Frontal cortex (tissue), 4 donors: ENCODE results near the gene SLC51A. TPM values are rescaled to one million over a fixed set of nuclear protein-coding genes. Genes with fewer than 3 reads are reported as not detected.
"Not testable (repeated sequence)": the region's sequence is repeated elsewhere in the genome, so short reads cannot be mapped to it uniquely, and the experiment has no call there.

ENCODE experiments used
- DNase-seq, 2 donors: peaks; one replicate each; pipeline ENCODE4 v3.0.0; 2012; ENCODE audit warnings: low spot score in 2 of 2
- FAIRE-seq: peaks from 2 replicates; lab custom pipeline; 2012; peaks lifted over from hg19 to GRCh38; lab: Jason Lieb, UNC
- total RNA-seq: library from RNA; depleted of rRNA; stranded (reverse); fragments of >200 nt; gene quantifications from one replicate; pipeline ENCODE4 v1.2.3, GENCODE V29; 2014
- donor health status: control.
- donor health status: control.
- donor health status: control.

SLC51A gene
- total RNA-seq, 1 donor from 2014 or later, result not detected

DNA sequence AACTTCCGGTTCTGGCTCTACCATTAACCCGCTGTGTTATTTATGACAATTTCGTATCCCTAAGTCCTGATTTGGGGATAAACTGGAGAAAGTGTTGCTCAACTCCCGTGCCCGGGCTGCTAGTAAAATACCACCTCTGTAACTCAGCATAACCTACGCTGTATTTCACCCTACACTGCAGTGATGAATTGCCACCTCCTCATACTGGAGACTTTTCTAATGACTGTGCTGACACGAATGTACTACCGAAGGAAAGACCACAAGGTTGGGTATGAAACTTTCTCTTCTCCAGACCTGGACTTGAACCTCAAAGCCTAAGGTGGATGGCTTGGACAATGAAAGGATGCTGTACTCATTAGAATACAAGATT is 16.5 kb downstream of the SLC51A start:
- FAIRE-seq (no peak), DNase-seq (no peak)

DNA sequence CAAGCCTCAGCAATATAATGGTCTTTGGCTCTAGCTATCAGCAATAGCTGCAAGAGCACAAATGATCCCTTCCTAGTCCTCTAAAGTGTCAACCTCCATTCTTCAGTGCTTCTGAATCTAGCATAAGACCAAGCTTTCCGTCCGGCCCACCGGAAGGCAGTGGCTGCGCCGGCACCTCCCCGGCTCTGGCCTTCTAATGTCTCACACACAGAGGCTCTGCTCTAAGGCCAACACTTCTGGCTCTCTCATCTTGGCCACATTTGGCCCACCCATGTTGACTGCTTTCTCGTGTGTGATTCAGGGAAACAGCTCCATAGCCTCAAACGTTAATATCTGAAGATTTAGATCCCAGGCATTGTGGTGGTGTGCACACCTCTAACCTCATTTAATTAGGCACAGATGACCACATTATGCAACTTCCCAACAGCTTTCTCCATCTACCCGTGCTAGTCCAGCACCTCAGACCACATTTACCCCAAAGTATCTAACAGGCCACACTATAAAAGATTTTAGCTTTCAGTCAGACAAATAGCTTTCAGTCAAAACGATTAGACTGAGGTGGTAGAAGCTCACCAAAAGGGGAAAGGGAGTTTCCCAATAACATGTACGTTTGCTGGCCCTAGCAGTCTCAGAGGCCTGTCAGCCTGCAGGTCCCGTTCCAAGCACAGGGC is 19.3 kb downstream of the SLC51A start:
- no peak for DNase-seq
- FAIRE-seq, result no peak

DNA sequence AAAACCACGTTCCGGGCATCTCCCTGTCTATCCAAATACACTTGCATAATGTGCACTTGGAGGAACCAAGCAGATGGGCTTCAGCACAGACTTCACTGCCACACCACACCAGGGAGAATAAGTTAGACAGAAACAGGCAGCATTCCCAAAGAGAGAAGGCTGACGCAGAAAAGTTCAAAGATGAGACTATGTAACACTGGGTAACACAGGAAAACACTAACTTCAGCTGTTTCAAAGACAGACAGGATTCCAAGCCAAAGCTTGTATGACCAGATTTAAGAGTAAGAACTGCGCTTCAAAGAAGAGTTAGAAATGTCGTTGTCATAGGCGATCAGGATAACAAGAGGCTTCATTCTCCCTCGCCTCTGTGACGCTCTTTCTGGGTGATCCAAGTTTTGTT is 19.9 kb downstream of the SLC51A start:
- DNase-seq (no peak), FAIRE-seq (no peak)

DNA sequence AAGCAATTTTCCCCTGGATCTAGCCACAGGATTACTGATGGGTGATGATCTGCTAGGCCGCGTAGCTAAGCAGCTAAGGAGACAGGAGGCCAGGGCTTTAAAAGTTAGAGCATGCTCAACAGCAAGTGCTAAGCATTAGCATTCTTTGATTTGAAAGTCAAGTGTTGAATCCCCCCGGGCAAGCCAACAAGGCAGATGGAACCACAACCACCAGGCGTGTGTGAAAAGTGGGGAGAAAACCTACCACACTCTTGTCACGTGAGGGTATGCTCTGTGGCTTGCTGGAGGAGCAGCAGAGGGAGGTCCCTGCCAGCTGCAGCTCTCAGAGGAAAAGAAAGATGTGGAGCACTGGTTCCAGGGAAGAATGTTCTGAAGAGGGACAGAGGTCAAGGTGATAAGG is 20.9 kb downstream of the SLC51A start:
- no peak for FAIRE-seq
- no peak for DNase-seq

DNA sequence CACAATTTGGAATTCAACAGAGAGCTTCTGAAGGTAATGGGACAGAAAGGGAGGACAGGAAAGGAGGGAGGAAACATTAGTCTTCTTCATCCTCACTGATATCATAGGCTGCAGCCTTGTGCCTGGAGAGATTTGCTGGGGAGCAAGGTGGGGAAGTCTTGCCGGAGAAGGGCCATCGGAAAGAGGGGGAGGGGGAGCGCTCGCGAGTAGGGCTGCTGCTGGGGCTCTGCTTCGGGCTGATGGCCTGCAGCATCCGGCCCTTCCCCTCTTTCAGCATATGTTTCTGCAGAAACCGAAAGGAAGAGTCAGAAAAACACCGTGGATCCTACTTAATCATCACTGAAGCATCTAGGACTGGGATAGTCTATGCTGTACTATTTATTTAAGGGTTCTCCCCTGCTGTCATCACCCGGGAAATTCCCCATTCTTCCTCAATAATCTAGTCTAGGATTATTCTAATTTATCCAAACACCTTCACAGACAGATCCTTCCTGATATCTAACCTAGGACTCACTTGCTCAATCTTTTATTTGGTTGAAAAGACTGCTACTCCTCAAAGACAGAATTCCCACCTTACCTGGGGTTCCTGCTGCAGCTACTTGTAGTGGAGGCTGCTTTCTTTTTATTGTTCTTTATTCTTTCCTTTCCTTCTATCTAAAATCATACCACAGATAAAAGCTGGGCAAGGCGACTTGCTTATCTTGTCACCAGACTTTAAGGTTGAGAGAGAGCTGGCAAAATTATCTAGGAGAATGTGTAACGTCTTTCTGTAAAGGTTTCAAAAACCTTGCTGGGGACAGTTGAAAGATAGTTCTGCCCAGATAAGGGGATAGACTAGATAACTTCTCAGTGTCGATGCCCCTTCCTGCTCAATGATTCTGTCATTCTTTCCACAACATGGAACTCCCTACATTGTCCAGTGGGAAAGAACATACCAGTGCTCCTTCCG is 22.6 kb downstream of the SLC51A start:
- DNase-seq (no peak), FAIRE-seq (no peak)

DNA sequence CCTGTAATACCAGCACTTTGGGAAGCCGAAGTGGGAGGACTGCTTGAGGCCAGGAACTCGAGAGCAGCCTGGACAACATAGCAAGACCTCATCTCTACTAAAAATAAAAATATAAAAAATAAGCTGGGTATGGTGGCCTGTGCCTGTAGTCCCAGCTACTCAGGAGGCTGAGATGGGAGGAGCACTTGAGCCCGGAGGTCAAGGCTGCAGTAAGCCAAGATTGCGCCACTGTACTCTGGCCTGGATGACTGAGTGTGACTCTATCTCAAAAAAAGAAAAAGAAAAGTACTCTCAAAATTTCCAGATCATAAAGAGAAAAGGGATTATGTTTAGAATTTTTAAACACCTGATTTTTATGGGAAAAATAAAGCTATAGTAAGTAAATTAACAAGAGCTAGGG is 24.1 kb downstream of the SLC51A start:
- FAIRE-seq (no peak), DNase-seq (no peak)

DNA sequence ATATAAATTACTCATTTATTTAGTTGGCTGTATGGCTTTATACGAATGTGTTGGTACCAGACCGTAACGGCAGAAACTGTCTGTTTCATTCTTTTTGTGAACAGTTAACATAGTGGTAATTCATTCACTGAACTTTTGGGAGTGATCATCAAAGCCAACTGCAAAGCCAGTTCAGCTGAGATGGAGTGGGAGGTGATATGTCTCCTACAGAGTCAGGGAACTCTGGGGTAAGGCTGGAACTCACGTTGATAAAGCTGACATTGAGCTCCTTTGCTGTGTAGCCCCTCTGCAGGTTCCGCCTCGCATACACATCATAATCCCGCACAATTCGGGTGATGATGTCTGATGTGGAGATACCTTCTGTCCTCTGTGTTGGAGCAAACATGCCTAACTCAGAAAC is 25.4 kb downstream of the SLC51A start:
- FAIRE-seq (no peak), DNase-seq (no peak)

DNA sequence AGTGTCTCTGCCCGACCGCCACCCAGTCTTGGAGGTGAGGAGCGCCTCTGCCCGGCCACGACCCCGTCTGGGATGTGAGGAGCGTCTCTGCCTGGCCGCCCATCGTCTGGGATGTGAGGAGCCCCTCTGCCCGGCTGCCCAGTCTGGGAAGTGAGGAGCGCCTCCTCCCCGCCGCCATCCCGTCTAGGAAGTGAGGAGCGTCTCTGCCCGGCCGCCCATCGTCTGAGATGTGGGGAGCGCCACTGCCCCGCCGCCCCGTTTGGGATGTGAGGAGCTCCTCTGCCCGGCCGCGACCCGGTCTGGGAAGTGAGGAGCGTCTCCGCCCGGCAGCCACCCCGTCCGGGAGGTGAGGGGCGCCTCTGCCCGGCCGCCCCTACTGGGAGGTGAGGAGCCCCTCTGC is 27.8 kb downstream of the SLC51A start:
- not testable (repeated sequence) for FAIRE-seq, DNase-seq

DNA sequence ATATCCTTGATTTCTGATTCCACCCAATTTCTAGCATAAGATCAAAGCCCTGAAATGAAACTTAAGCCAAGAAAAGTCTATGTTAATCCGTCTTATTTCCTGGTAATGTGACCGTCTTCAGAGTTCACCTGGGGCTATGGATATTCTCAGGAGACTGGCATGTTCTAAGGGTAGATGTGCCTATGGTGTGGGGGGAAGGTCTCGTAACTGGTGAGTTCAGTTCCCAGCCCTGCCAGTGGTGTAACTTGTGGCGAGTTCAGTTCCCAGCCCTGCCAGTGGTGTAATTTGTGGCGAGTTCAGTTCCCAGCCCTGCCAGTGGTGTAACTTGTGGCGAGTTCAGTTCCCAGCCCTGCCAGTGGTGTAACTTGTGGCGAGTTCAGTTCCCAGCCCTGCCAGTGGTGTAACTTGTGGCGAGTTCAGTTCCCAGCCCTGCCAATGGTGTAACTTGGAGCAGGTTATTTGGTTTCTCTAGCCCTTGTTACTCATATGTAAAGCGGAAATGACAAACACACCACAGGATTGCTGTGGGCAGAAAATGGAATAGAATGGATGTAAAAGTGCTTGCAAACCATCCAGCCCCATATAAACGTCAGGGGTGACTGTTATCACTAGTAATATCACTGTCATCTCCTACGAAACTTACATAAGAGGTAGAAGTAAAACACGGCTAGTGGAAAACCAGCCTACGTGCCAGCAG is 30.4 kb downstream of the SLC51A start:
- FAIRE-seq (no peak), DNase-seq (no peak)

DNA sequence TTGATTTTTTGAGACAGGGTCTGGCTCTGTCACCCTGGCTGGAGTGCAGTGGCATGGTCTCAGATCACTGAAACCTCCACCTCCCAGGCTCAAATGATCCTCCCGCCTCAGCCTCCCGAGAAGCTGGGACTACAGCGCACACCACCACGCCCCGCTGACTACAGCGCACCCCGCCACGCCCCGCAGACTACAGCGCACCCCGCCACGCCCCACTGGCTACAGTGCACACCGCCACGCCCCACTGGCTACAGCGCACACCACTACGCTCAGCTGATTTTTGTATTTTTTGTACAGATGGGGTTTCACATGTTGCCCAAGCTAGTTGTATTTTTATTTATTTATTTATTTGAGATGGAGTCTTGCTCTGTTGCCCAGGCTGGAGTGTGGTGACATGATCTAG is 35.6 kb downstream of the SLC51A start:
- FAIRE-seq (no peak), DNase-seq (no peak)

DNA sequence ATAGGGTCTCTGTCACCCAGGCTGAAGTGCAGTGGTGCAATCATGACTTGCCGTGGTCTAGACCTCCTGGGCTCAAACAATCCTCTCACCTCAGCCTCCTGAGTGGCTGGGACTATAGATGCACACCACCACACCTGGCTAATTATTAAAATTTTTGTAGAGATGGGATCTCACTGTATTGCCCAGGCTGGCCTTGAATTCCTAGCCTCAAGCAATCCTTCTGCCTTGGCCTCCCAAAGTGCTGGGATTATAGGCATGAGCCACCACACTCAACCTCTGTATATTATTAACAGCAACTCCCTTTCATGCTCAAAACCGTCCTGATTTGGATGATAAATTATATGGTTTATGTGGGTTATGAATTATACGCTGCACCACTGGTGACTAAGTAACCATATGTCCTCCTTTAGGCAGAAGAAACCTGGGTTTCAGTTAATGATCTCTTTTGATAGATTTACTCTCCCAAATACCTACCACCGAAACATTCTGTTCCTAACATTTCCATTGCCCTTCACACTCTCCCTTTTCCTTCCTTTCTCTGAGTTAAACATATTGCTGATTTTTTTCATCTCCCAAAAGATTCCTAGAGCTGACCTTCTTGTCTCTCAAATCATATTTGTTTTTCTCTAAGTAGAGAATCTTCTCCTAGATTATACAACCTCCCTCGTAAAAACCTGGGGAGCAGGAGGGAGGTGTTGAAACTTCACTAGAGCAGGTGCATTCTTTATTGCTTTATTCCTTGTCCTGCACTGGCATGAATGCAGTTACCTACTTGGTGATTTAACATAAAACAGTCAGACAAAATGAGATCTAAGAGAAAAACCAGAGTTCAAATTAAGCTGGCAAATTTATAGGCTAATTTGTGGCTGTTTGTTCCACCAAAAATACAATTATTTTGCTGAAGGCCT is 38.3 kb downstream of the SLC51A start:
- FAIRE-seq (no peak), DNase-seq (no peak)

DNA sequence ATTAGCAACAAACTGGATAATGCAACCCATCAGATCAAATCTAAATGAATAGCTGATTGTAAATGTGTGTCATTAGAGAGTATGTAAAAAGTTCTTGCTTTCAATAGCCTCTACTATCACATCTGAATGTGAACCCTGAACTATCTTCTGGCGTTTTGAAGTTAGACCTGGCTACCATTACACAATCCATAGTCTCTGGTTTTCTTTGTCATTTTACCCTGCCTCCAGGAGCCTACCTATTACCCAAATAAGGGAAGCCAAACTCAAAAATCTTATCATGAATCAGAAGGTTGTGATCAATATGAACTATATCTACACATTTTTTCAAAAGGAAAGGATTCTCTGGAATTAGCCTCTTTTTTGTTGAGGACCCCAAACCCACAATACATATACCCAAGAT is 39.4 kb downstream of the SLC51A start:
- FAIRE-seq (no peak), DNase-seq (no peak)

DNA sequence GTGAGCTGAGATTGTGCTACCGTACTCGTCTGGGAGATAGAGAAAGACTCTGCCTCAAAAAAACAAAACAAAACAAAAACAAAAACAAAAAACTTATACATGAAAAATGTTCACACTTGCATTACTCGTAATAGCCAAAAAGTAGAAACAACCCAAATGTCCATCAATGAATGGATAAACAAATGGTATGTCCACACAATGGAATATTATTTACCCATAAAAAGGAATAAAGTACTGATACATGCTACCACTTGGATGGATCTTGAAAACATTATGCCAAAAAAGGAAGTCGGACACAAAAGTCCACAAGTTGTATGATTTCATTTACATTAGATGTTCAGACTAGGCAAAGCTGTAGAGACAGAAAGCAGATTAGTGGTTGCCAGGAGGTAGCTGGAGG is 44.5 kb downstream of the SLC51A start:
- no peak for FAIRE-seq

DNA sequence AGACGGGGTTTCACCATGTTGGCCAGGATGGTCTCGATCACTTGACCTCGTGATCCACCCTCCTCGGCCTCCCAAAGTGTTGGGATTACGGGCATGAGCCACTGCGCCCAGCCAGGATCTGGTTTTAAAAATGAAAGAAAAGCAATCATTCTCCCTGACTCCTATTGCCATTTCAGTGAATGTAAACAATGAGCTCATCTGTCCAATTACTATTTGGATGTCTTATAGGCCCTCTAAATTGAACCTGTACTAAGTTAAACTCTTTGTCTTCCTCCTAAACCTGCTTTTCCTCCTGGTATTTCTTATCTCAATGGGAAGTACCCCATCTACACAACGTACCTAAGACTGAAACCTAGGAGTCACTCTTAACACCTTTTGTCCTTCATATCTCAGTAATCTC is 47.5 kb downstream of the SLC51A start:
- FAIRE-seq, result no peak
- no peak for DNase-seq

More for the DNA sequence above, 44.5 kb downstream of the SLC51A start:
- no peak for DNase-seq

DNA sequence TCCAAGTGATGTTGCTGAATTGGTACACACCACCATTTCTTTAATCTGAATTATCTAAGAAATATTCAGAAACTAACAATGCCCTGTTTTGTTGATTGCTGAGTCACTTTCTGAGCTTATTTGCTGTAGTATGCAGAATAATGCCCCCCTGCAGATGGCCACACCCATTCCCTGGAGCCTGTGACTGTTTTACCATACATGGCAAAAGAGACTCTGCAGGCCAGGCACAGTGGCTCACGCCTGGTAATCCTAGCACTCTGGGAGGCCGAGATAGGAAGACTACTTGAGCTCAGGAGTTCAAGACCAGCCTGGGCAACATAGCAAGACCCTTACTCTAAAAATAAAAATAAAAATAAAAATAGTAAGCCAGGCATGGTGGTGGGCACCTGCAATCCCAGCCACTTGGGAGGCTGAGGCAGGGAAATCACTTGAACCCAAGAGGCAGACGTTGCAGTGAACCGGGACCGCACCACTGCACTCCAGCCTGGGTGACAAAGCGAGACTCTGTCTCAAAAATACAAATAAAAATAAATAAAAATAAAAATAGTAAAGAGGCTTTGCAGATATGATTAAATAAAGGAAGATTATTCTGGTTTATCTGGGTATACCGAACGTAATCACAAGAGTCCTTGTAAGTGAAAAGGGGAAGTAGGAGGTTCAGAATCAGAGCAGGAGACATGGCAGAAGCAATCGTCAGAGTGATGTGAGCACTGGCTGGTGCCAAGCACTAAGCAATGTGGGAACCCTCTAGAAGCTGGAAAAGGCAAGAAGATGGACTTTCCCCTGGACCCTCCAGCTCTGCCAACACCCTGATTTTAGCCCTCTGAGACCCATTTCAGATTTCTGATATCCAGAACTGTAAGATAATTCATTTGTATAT is 52.2 kb downstream of the SLC51A start:
- no peak for FAIRE-seq

DNA sequence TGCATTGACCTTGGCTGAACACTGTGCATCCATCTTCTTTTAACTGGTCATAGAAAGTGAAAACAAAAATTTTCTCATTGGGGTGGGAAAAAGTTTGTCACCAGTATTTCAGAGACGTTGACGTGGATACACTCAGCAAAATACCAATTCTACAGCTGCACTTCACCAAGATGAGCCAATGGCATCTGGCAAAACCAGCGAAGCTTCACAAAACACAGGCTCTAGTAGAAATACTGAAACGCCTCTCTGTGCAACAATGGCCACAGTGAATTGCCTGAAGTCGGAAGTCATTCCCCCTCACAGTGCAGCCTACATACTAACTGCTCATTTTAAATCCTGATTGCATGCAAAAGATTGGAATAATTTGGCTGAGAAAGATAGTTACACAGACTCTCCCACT is 54.2 kb downstream of the SLC51A start:
- no peak for FAIRE-seq
- no peak for DNase-seq

More for the DNA sequence above, 52.2 kb downstream of the SLC51A start:
- DNase-seq, result no peak

DNA sequence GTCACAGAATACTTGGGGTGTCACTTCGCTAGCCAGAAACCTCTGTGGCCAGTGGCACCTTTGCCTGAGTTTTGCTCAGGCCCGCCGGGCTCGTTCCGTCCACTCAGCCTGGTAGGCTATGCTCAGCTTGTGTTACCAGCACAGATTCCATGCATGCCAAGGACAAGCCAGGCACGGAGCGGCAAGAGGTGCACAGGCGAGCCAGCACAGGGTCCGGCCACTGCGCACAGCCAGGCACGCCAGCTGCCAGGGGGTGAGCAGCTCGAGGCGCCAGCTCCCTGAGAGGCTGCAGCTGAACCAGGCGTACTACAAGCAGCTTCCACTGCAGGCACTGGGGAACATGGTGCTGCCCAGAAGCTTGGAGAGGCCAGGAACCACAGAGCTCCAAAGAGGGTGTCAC is 56.5 kb downstream of the SLC51A start:
- DNase-seq (no peak), FAIRE-seq (no peak)

DNA sequence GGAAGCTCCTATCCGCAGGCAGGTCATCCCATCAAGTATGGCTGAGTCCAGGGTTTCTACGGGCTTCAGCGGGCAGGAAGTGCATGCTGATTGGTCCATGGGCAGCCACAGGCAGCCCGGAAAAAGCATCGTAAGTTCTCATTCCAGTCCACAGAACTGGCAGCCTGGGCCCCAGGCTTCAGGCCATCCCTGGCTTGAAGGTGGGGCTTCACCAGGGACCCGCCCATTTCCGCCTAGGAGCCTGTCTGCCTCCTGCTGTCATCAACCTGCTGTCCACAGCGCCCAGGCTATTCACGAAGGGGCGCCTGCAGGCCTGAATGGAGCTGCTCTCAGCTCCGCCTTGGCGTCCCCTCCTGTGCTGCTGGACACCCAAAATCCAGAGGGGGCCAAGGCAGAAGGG is 57.3 kb downstream of the SLC51A start:
- FAIRE-seq (no peak), DNase-seq (no peak)

DNA sequence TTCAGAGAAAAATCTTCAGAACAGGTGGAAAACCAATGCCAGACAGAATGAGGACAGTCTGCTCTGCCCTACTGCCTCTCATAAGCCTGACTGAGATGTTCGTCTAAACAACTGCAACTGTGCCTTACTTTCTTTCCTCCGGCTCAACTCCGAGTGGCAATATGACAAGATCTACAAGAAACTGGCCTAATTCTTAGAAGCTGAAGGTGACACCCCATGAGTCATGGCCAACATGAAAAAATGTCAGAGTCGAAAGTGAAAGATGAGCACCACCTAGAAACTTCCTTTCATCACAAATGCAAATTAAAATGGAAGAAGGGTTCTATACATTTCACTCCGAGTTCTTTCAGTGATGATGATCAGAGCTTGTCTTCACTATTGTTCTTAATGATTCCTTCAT is 58.3 kb downstream of the SLC51A start:
- FAIRE-seq (no peak), DNase-seq (no peak)
